WERI-Rb-1 (cell line): ENCODE measurements around the gene SPRR5.

ENCODE experiments used
- DNase-seq: peaks from one replicate; pipeline ENCODE4 v3.0.0-alpha.2; 2020
- H3K27ac ChIP-seq: fragments of 250-450 bp; sonication (Bioruptor Pico); 2 replicates; pipeline ENCODE4 v1.5.1; 2020; ENCODE audit warnings: mild to moderate bottlenecking, moderate library complexity
- H3K27me3 ChIP-seq: fragments of 250-450 bp; sonication (Bioruptor Pico); 2 replicates; pipeline ENCODE4 v1.5.1; 2021; ENCODE audit warnings: mild to moderate bottlenecking, low read depth, moderate library complexity; ENCODE audit not compliant: insufficient read depth, severe bottlenecking
- H3K36me3 ChIP-seq: fragments of 250-450 bp; sonication (Bioruptor Pico); 2 replicates; pipeline ENCODE4 v1.5.1; 2020; ENCODE audit warnings: mild to moderate bottlenecking, moderate library complexity
- H3K4me3 ChIP-seq: 2 replicates; pipeline ENCODE4 v1.5.1; 2011; ENCODE audit warnings: low read depth, mild to moderate bottlenecking, control low read depth, low read length
- H3K9me3 ChIP-seq: fragments of 250-450 bp; sonication (Bioruptor Pico); 2 replicates; pipeline ENCODE4 v1.5.1; 2021; ENCODE audit warnings: mild to moderate bottlenecking, moderate library complexity; ENCODE audit not compliant: severe bottlenecking
- TF ChIP-seq, protein P1 (sequence below): IDR thresholded peaks from 2 replicates; pipeline ENCODE4 v1.5.1; 2011; ENCODE audit warnings: low read depth, mild to moderate bottlenecking, control low read depth, inconsistent platforms, low read length

Gene SPRR5

DNA sequence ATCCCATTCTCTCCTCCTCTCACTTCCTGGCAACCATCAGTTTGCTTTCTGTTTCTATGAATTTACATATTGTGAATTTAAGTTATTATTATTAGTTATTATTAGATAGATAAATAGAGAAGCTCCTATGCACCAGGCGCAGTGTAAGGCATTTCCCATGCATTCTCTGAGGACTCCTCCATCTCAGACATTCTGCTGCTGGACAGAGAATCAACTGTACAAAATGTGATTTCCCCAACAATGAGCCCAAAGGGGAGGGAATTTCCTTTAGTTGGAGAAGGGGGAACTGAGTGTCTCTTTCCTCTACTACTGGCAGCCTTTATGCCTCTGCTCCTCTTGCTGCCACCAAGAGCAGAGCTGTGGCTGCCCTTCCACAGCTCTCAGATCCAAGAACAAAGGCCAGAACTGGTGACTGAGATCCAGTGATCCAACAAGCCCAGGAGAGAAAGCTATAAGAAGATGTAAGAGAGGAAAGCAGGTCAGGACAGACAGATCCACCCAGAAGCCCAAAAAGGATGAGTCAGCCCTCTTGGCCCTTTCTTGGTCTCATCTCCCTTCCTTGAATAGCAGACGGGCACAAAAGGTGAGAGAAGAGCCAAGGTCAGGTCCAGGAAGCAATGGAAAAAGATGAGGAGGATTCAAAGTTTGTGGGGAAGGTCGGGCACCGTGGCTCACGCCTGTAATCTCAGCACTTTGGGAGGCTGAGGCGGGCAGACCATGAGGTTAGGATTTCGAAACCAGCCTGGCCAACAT, 42.1 kb upstream of the SPRR5 start:
- TF ChIP-seq, protein P1, sequence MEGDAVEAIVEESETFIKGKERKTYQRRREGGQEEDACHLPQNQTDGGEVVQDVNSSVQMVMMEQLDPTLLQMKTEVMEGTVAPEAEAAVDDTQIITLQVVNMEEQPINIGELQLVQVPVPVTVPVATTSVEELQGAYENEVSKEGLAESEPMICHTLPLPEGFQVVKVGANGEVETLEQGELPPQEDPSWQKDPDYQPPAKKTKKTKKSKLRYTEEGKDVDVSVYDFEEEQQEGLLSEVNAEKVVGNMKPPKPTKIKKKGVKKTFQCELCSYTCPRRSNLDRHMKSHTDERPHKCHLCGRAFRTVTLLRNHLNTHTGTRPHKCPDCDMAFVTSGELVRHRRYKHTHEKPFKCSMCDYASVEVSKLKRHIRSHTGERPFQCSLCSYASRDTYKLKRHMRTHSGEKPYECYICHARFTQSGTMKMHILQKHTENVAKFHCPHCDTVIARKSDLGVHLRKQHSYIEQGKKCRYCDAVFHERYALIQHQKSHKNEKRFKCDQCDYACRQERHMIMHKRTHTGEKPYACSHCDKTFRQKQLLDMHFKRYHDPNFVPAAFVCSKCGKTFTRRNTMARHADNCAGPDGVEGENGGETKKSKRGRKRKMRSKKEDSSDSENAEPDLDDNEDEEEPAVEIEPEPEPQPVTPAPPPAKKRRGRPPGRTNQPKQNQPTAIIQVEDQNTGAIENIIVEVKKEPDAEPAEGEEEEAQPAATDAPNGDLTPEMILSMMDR: no peak
- peaks cover 5% of the 10 kb centered on the region for H3K27me3 ChIP-seq
- no peak for DNase-seq
- no peaks in the 10 kb centered on the region for H3K36me3 ChIP-seq
- H3K27ac ChIP-seq: no peak overlapping the region
- no peaks in the 10 kb centered on the region for H3K9me3 ChIP-seq
- H3K4me3 ChIP-seq: no peak overlapping the region

DNA sequence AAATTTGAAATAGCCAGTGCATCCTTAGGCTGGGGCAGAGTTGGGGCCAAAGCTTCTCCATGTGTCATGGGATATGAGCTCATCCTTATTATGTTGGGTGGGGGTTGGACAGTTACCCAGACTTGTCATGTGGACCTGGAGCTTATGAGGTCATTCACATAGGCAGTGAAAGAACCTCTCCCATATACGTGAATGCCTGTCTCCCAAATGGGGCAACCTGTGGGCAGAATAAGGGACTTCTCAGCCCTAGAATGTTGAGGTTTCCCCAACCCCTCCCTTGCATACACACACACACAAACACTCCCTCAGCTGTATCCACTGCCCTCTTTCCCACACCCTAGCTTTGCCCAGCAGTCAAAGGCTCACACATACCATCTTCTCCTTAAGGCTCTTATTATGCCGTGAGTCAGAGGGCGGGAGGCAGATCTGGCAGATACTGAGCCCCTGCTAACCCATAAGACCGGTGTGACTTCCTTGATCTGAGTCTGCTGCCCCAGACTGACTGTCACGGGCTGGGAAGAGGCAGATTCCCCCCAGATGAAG, 40.9 kb upstream of the SPRR5 start:
- Histone ChIP-seq H3K36me3 (no peaks in the 10 kb centered on the region), H3K27ac (no peak overlapping the region), H3K4me3 (no peak overlapping the region), H3K9me3 (peaks cover 3% of the 10 kb centered on the region), H3K27me3 (peaks cover 11% of the 10 kb centered on the region)
- peak; percentile 82 for DNase-seq
- TF ChIP-seq, protein P1: no peak

DNA sequence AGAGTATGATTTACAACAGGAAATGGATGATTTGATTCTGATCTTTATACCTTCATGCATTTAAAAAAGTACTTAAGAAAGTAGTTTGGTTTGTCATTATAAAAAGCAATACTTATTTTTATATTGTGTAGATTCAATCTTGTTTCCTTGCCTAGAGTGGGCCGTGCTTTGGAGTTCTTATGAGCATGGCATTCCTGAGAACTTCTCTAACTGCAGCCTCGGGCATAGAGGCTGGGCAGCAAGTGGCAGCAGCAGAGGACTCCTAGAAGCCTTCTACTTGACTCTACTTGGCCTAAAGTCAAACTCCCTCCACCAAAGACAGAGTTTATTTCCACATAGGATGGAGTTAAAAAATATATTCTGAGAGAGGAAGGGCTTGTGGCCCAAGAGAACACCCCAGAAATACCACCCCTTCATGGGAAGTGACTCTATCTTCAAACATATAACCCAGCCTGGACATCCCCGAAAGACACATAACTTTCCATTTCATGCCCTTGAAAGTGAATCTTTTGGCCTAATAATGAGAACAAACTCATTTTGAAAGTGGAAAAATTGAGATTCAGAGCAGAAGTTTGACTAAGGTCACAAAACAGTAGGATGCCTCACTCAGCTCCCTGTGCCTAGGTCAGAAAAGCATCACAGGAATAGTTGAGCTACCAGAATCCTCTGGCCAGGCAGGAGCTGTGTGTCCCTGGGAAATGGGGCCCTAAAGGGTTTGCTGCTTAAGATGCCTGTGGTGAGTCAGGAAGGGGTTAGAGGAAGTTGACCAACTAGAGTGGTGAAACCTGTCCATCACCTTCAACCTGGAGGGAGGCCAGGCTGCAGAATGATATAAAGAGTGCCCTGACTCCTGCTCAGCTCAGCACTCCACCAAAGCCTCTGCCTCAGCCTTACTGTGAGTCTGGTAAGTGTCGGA, 39.1 kb upstream of the SPRR5 start, which contains the start of gene IVL:
Gene IVL, plus strand, starts transcription at position 861 of the 916 bp plus-strand sequence. CDS start 1,252 bp downstream, outside the sequence.
- TF ChIP-seq, protein P1: no peak
- no peaks in the 10 kb centered on the region for H3K36me3 ChIP-seq
- no peak within 1 kb of the TSS for H3K27ac ChIP-seq
- H3K4me3 ChIP-seq: no peak within 1 kb of the TSS
- peaks cover 18% of the 10 kb centered on the region for H3K27me3 ChIP-seq
- no peak for DNase-seq
- peaks cover 3% of the 10 kb centered on the region for H3K9me3 ChIP-seq

DNA sequence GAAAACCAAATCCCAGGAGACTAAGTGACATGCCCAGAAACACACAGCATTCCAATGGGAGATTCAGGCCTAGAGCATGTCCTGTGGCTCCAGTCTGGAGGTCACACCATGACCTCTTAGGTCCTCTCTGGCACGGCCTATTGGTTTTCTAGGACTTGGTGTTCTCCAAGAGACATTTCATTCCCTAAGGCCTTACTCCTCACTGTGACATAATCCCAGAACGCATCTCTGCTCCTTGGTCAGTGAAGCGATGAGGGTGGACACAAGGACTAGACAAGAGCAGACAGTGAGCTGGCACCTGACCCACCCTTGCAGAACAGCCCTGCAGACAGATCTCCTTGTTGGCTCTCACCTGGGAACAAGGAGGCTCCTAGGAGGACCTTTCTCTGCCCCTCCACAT, 37.8 kb upstream of the SPRR5 start:
- H3K9me3 ChIP-seq: peaks cover 3% of the 10 kb centered on the region
- no peak for DNase-seq
- TF ChIP-seq, protein P1: no peak
- no peaks in the 10 kb centered on the region for H3K36me3 ChIP-seq
- peaks cover 18% of the 10 kb centered on the region for H3K27me3 ChIP-seq
- no peak overlapping the region for H3K27ac ChIP-seq
- H3K4me3 ChIP-seq: no peak overlapping the region

DNA sequence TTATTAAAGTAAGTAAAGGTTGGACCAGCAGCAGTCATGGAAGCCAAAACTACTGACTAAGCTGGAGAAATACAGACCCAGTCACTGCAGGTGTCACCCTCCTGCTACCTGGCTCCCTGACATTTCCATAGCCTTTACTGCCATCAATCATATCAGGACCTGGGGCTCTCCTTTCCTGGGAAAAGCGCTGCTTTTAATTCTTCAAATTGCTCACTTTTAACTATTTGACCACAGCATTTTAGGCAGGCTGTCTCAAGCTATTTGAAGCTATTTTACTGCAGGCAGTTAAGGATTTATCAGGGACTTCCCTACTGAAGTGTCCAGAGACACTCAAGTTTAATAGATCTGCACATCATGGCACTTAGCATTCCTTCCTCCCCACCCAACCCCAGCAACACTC, 34.5 kb upstream of the SPRR5 start:
- Histone ChIP-seq H3K9me3 (peaks cover 3% of the 10 kb centered on the region), H3K27ac (no peak overlapping the region), H3K4me3 (no peak overlapping the region), H3K27me3 (peaks cover 18% of the 10 kb centered on the region), H3K36me3 (no peaks in the 10 kb centered on the region)
- DNase-seq: no peak
- TF ChIP-seq, protein P1: no peak
